SK-N-MC (cell line): ENCODE measurements around the gene AK3.

Experiments used
- EZH2 ChIP-seq: fragments of 200-600 bp; sonication (generic); IDR thresholded peaks from one replicate; pipeline ENCODE4 v1.6.1; 2017; ENCODE audit warnings: antibody characterized with exemption
- FOXP2 ChIP-seq: optimal IDR thresholded peaks from 2 replicates; pipeline ENCODE3; 2011; ENCODE audit warnings: mild to moderate bottlenecking, moderate library complexity; ENCODE audit not compliant: insufficient read depth; ENCODE audit errors: extremely low read length, control extremely low read depth
- POLR2AphosphoS5 ChIP-seq: IDR thresholded peaks from 2 replicates; pipeline ENCODE4 v1.6.1; 2012; ENCODE audit warnings: mild to moderate bottlenecking, low read depth, low read length, borderline replicate concordance

DNA sequence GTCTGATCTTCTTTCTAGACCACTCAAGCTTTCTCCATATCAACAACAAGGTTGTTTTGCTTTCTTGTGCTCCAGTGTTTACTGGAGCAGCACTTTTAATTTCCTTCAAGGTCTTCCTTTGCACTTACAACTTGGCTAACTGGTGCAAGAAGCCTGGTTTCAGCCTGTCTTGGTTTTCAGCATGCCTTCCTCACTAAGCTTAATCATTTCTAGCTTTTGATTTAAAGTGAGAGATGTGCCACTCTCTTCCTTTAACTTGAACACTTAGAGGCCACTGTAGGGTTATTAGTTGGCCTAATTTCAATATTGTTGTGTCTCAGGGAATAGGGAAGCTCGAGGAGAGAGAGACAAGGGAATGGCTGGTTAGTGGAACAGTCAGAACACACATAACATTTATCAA, 13.4 kb downstream of the AK3 start:
- no peak for TF ChIP-seq POLR2AphosphoS5
- TF ChIP-seq EZH2 = no peak
- no peak for TF ChIP-seq FOXP2
